H9 (cell line): ENCODE measurements around the gene B4GALNT1. TPM values are rescaled to one million over a fixed set of nuclear protein-coding genes. Genes with fewer than 3 reads are reported as not detected.

ENCODE experiments used
- DNase-seq: peaks from one replicate; pipeline ENCODE4 v3.0.0-alpha.2; 2017
- H2AFZ ChIP-seq: one replicate; pipeline ENCODE4 v1.6.1; 2013; ENCODE audit warnings: mild to moderate bottlenecking, low read length, control low read depth, moderate library complexity
- H2AK5ac ChIP-seq: 2 replicates; pipeline ENCODE4 v1.6.1; 2013; ENCODE audit warnings: low read length, control low read depth, mixed read lengths; ENCODE audit not compliant: insufficient read length
- H2BK120ac ChIP-seq: one replicate; pipeline ENCODE4 v1.6.1; 2013; ENCODE audit warnings: low read depth, mild to moderate bottlenecking, low read length, control low read depth, inconsistent platforms; ENCODE audit not compliant: poor library complexity, severe bottlenecking
- H2BK12ac ChIP-seq: 2 replicates; pipeline ENCODE4 v1.6.1; 2013; ENCODE audit warnings: low read length, control low read depth, mixed read lengths, low read depth; ENCODE audit not compliant: insufficient read length
- H2BK15ac ChIP-seq: 2 replicates; pipeline ENCODE4 v1.6.1; 2013; ENCODE audit warnings: low read depth, low read length, control low read depth
- H2BK20ac ChIP-seq: one replicate; pipeline ENCODE4 v1.6.1; 2013; ENCODE audit warnings: low read depth, mild to moderate bottlenecking, low read length, control low read depth, inconsistent platforms; ENCODE audit not compliant: poor library complexity, severe bottlenecking
- H2BK5ac ChIP-seq: 2 replicates; pipeline ENCODE4 v1.6.1; 2013; ENCODE audit warnings: low read length, control low read depth, mixed read lengths; ENCODE audit not compliant: insufficient read length
- H3K14ac ChIP-seq: 2 replicates; pipeline ENCODE4 v1.6.1; 2013; ENCODE audit warnings: low read length, control low read depth; ENCODE audit not compliant: insufficient read depth
- H3K18ac ChIP-seq: 2 replicates; pipeline ENCODE4 v1.6.1; 2013; ENCODE audit warnings: low read depth, mild to moderate bottlenecking, mixed read lengths, low read length, control low read depth; ENCODE audit not compliant: insufficient read length
- H3K23ac ChIP-seq: 2 replicates; pipeline ENCODE4 v1.6.1; 2013; ENCODE audit warnings: low read length, control low read depth, mixed read lengths, low read depth; ENCODE audit not compliant: insufficient read length
- H3K23me2 ChIP-seq: 2 replicates; pipeline ENCODE4 v1.6.1; 2013; ENCODE audit warnings: low read depth, mild to moderate bottlenecking, mixed read lengths, low read length, control low read depth; ENCODE audit not compliant: insufficient read length, poor library complexity, severe bottlenecking
- H3K27ac ChIP-seq: 2 replicates; pipeline ENCODE4 v1.5.1; 2013; ENCODE audit warnings: low read length, control low read depth, mixed read lengths, low read depth; ENCODE audit not compliant: insufficient read length
- H3K27me3 ChIP-seq: 2 replicates; pipeline ENCODE4 v1.6.1; 2013; ENCODE audit warnings: low read length, control low read depth, inconsistent platforms; ENCODE audit not compliant: insufficient read depth
- H3K4ac ChIP-seq: 2 replicates; pipeline ENCODE4 v1.6.1; 2013; ENCODE audit warnings: low read depth, mild to moderate bottlenecking, control low read depth, inconsistent platforms, low read length, moderate library complexity
- H3K4me1 ChIP-seq: 2 replicates; pipeline ENCODE4 v1.6.1; 2013; ENCODE audit warnings: low read length, control low read depth, inconsistent platforms; ENCODE audit not compliant: insufficient read depth
- H3K4me2 ChIP-seq: 2 replicates; pipeline ENCODE4 v1.6.1; 2013; ENCODE audit warnings: low read length, control low read depth, mixed read lengths; ENCODE audit not compliant: insufficient read length, insufficient read depth
- H3K56ac ChIP-seq: 2 replicates; pipeline ENCODE4 v1.6.1; 2013; ENCODE audit warnings: low read depth, mild to moderate bottlenecking, mixed read lengths, low read length, control low read depth; ENCODE audit not compliant: insufficient read length
- H3K79me1 ChIP-seq: 2 replicates; pipeline ENCODE4 v1.6.1; 2013; ENCODE audit warnings: low read depth, mild to moderate bottlenecking, moderate library complexity, low read length, control low read depth, inconsistent platforms; ENCODE audit not compliant: insufficient read depth, poor library complexity, severe bottlenecking
- H3K79me2 ChIP-seq: 2 replicates; pipeline ENCODE4 v1.6.1; 2013; ENCODE audit warnings: low read length, control low read depth, inconsistent platforms; ENCODE audit not compliant: insufficient read depth
- H3K9ac ChIP-seq: 2 replicates; pipeline ENCODE4 v1.6.1; 2013; ENCODE audit warnings: low read length, control low read depth, mixed read lengths; ENCODE audit not compliant: insufficient read length; ENCODE audit errors: extremely low read depth
- H3K9me3 ChIP-seq: one replicate; pipeline ENCODE4 v1.6.1; 2013; ENCODE audit warnings: low read depth, low read length, inconsistent platforms; ENCODE audit not compliant: control insufficient read depth
- H3T11ph ChIP-seq: one replicate; pipeline ENCODE4 v1.6.1; 2013; ENCODE audit warnings: mild to moderate bottlenecking, low read length, control low read depth, inconsistent platforms
- H4K20me1 ChIP-seq: one replicate; pipeline ENCODE4 v1.6.1; 2013; ENCODE audit not compliant: control insufficient read depth, insufficient read length, insufficient read depth
- H4K5ac ChIP-seq: 2 replicates; pipeline ENCODE4 v1.6.1; 2013; ENCODE audit warnings: low read depth, mild to moderate bottlenecking, mixed read lengths, low read length, control low read depth; ENCODE audit not compliant: insufficient read length
- H4K8ac ChIP-seq: replicated peaks from 2 replicates; pipeline ENCODE4 v1.6.1; 2013; ENCODE audit warnings: low read length, control low read depth, mixed read lengths, low read depth; ENCODE audit not compliant: insufficient read length
- H4K91ac ChIP-seq: 2 replicates; pipeline ENCODE4 v1.6.1; 2013; ENCODE audit warnings: low read depth, mild to moderate bottlenecking, moderate library complexity, mixed read lengths, low read length, control low read depth; ENCODE audit not compliant: insufficient read length
- H3K27ac Mint-ChIP-seq, 3 experiments: 2 replicates in 2 of 3; 3 replicates in 1 of 3; pipeline ENCODE4 v1.8.0; 2020 to 2021; ENCODE audit warnings: mixed read lengths in 3 of 3, mild to moderate bottlenecking in 1 of 3, moderate library complexity in 1 of 3
- H3K27me3 Mint-ChIP-seq: 2 replicates; pipeline ENCODE4 v1.8.0; 2021; ENCODE audit warnings: low read depth, mild to moderate bottlenecking, moderate library complexity, mixed read lengths
- H3K36me3 Mint-ChIP-seq, 3 experiments: 2 replicates in 2 of 3; 3 replicates in 1 of 3; pipeline ENCODE4 v1.8.0; 2020 to 2021; ENCODE audit warnings: low read depth in 3 of 3, mixed read lengths in 3 of 3; ENCODE audit not compliant: insufficient read depth in 1 of 3
- H3K4me1 Mint-ChIP-seq, 2 experiments: 2 replicates each; pipeline ENCODE4 v1.8.0; 2020; ENCODE audit warnings: mixed read lengths in 2 of 2
- H3K4me3 Mint-ChIP-seq, 2 experiments: 2 replicates in 1 of 2; 3 replicates in 1 of 2; pipeline ENCODE4 v1.8.0; 2020 to 2021; ENCODE audit warnings: mild to moderate bottlenecking in 2 of 2, mixed read lengths in 2 of 2, moderate library complexity in 1 of 2
- H3K9me3 Mint-ChIP-seq, 2 experiments: 2 replicates in 1 of 2; 3 replicates in 1 of 2; pipeline ENCODE4 v1.8.0; 2020; ENCODE audit warnings: mild to moderate bottlenecking in 2 of 2, mixed read lengths in 2 of 2, moderate library complexity in 1 of 2
- CTCF ChIP-seq: fragments of 200-600 bp; sonication (generic); conservative IDR thresholded peaks from 3 replicates; pipeline ENCODE4 v1.8.0; 2021; ENCODE audit warnings: antibody characterized with exemption, mild to moderate bottlenecking
- WGBS: extraction: QIAGEN DNeasy Blood & Tissue Kit; methylation state at CpG from one replicate; pipeline ENCODE4 v1.1.7; 2013; ENCODE audit warnings: missing lambda C conversion rate, low lambda C conversion rate, mixed read lengths; ENCODE audit not compliant: insufficient read length; ENCODE audit errors: extremely low coverage; 5-methylcytosine and 5-hydroxymethylcytosine counted together
- total RNA-seq: library from RNA; stranded (reverse); gene quantifications from 2 replicates; pipeline ENCODE4 v1.2.1, GENCODE V29; 2021

Gene B4GALNT1
- total RNA-seq, 1 experiment from 2014 or later, result 2.3 TPM

- Histone ChIP-seq H3K27ac (no peak within 1 kb of the TSS), H2BK120ac (no peak within 1 kb of the TSS), H2AFZ (no peak within 1 kb of the TSS), H3K14ac (no peak within 1 kb of the TSS), H3K18ac (no peak within 1 kb of the TSS), H2BK5ac (no peak within 1 kb of the TSS), H3K79me2 (no peaks in the 10 kb centered on the region), H3K4me2 (peak within 1 kb of the TSS; percentile 89), H3K4ac (no peak within 1 kb of the TSS), H2BK15ac (no peak within 1 kb of the TSS), H4K5ac (no peak within 1 kb of the TSS), H3K9ac (no peak within 1 kb of the TSS), H3K4me1 (no peaks in the 10 kb centered on the region), H3K9me3 (no peaks in the 10 kb centered on the region), H4K20me1 (no peaks in the 10 kb centered on the region), H3K79me1 (no peaks in the 10 kb centered on the region), H2BK12ac (no peak within 1 kb of the TSS), H3K23ac (no peak within 1 kb of the TSS), H4K8ac (no peak within 1 kb of the TSS), H4K91ac (no peak within 1 kb of the TSS), H3T11ph (no peak within 1 kb of the TSS), H3K23me2 (peaks cover 23% of the 10 kb centered on the region), H2BK20ac (no peak within 1 kb of the TSS), H2AK5ac (no peak within 1 kb of the TSS), H3K27me3 (peaks cover 5% of the 10 kb centered on the region; the same call in 1 of the 2 replicates), H3K56ac (no peak within 1 kb of the TSS)
- no peak within 1 kb of the TSS; a peak in 1 of 7 replicates for H3K27ac Mint-ChIP-seq
- peak; percentile 81 for DNase-seq
- H3K4me3 Mint-ChIP-seq, result peak within 1 kb of the TSS; percentile 76 to 92
- peaks cover 20% of the 10 kb centered on the region for H3K27me3 Mint-ChIP-seq
- H3K4me1 Mint-ChIP-seq, result peaks cover 29 to 33% of the 10 kb centered on the region in 2 experiments
- no peak for TF ChIP-seq CTCF
- peaks cover 16 to 37% (median 31%) of the 10 kb centered on the region in 3 experiments for H3K36me3 Mint-ChIP-seq
- no CpG with 5 or more reads among the region's 55 CpGs for WGBS
- H3K9me3 Mint-ChIP-seq, result no peaks in the 10 kb centered on the region; a peak in 1 of 5 replicates
These were observed 21.7 kb downstream of the B4GALNT1 start, which contains the start of gene ARHGEF25 for GRCh38 chr12:57611108-57611826. Gene ARHGEF25, plus strand, starts transcription at chr12:57611435. Its CDS starts 460 bp downstream, at chr12:57611895.
